Measurements from ENCODE around the gene SERPINA4.
"Not testable (repeated sequence)": the region's sequence is repeated elsewhere in the genome, so short reads cannot be mapped to it uniquely, and the experiment has no call there.

- not testable (repeated sequence) for TF ChIP-seq POLR2A (IDR thresholded peaks at IDR 0.05)
- TF ChIP-seq, protein P1, sequence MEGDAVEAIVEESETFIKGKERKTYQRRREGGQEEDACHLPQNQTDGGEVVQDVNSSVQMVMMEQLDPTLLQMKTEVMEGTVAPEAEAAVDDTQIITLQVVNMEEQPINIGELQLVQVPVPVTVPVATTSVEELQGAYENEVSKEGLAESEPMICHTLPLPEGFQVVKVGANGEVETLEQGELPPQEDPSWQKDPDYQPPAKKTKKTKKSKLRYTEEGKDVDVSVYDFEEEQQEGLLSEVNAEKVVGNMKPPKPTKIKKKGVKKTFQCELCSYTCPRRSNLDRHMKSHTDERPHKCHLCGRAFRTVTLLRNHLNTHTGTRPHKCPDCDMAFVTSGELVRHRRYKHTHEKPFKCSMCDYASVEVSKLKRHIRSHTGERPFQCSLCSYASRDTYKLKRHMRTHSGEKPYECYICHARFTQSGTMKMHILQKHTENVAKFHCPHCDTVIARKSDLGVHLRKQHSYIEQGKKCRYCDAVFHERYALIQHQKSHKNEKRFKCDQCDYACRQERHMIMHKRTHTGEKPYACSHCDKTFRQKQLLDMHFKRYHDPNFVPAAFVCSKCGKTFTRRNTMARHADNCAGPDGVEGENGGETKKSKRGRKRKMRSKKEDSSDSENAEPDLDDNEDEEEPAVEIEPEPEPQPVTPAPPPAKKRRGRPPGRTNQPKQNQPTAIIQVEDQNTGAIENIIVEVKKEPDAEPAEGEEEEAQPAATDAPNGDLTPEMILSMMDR (IDR thresholded peaks at IDR 0.05): not testable (repeated sequence)
Observed at GRCh38 chr14:94608966-94609365, 47.7 kb downstream of the SERPINA4 start.

Measured in transverse colon (tissue), 3 donors.